GM21786 (cell line): ENCODE data around the gene KRTAP4-6.
"Not testable (repeated sequence)": the region's sequence is repeated elsewhere in the genome, so short reads cannot be mapped to it uniquely, and the experiment has no call there.

Source experiments
- ATAC-seq: cut with Tn5 transposase; IDR thresholded peaks from one replicate; pipeline ENCODE4 v1.9.1; 2021; ENCODE audit not compliant: unreplicated experiment

KRTAP4-6 gene

DNA sequence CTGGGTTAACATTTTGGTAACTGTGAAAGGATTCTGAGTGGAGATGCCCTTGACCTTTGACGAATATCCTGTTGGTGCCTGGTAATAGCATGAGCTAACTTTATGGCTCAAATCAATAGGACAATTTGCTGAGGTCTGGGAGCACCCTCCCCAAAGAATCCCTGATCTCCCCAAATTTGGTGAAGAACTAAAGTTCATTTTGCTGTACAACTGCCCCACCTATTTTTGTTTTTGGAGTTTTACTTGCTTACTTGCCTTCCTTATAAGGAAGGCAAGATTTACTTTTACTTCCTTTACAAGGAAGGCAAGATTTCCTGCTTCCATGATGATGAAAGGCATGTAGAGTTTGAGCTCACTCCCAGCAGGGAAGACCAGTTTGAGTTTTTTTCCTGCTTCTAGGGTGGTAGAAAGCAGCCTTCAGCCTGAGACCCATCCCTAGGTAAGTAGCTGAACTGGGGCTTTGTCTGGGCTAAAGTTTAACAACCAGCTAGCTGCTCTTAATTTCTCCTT is 32.3 kb downstream of the KRTAP4-6 start:
- no peak for ATAC-seq

DNA sequence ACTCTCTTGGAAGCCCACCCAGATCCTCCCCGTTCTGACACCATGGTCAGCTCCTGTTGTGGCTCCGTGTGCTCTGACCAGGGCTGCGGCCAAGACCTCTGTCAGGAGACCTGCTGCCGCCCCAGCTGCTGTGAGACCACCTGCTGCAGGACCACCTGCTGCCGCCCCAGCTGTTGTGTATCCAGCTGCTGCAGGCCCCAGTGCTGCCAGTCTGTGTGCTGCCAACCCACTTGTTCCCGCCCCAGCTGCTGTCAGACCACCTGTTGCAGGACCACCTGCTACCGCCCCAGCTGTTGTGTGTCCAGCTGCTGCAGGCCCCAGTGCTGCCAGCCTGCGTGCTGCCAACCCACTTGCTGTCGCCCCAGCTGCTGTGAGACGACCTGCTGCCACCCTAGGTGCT is 35.0 kb downstream of the KRTAP4-6 start, which contains the start of gene KRTAP4-9:
Gene KRTAP4-9 (plus strand): TSS at position 43 of the 400 bp plus-strand sequence. CDS start 0 bp downstream, at position 43.
- ATAC-seq = not testable (repeated sequence)

DNA sequence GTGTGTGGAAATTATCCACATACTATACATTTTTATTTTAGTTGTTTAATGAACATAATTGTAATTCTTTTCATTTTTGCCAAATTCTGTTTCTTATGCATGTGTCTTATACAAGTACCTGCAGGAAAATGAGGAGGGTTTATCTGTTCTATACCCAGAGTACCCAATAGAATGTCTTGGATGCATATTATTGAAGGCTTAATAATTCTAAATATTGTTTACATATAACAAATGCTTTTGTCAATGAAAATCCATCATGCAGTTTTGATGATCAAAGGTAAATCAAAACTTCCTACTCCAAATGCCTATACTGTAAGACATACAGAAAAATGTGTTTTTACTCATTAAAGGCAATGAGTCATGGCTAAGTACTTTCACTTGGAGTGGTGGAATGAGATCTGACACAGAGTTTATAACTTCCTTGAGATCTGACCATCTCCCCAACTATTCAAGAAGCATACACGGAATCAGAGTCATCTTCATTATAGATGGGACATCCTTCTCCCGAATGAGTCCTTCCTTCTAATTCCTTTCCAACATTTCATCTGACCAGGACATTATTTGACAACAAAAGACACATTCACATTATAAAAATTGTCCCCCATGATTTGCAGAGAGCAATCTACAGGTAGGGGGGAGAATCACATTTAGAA is 35.8 kb downstream of the KRTAP4-6 start:
- ATAC-seq = not testable (repeated sequence)

GRCh38 chr17:41103896-41104295 is 36.4 kb downstream of the KRTAP4-6 start:
- ATAC-seq = no peak

DNA sequence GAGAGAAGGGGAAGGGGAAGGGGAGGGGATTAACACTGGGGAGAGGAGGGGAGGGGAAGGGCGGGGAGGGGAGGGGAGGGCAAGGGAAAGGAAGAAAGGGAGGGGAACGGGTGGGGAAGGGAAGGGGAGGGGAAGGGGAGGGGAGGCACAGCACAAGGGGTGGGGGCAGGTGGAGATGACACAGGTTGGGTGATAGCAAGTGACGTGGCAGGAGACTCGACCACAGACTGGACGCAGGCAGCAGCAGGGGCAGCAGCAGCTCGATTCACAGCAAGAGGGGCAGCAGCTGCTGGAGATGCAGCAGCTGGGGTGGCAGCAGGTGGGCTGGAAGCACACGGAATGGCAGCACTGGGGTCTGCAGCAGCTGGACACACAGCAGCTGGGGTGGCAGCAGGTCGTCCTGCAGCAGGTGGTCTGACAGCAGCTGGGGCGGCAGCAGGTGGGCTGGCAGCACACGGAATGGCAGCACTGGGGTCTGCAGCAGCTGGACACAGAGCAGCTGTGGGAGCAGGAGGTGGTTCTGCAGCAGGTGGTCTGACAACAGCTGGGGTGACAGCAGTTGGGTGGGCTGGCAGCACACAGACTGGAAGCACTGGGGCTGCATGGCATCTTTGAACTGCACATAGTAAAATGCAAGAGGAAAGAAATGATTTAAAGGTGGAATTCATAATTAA is 38.6 kb downstream of the KRTAP4-6 start, which contains the start of gene KRTAP4-16:
Gene KRTAP4-16 (minus strand): TSS at position 624 of the 674 bp plus-strand sequence. CDS start 0 bp downstream, at position 624.
- no peak for ATAC-seq

DNA sequence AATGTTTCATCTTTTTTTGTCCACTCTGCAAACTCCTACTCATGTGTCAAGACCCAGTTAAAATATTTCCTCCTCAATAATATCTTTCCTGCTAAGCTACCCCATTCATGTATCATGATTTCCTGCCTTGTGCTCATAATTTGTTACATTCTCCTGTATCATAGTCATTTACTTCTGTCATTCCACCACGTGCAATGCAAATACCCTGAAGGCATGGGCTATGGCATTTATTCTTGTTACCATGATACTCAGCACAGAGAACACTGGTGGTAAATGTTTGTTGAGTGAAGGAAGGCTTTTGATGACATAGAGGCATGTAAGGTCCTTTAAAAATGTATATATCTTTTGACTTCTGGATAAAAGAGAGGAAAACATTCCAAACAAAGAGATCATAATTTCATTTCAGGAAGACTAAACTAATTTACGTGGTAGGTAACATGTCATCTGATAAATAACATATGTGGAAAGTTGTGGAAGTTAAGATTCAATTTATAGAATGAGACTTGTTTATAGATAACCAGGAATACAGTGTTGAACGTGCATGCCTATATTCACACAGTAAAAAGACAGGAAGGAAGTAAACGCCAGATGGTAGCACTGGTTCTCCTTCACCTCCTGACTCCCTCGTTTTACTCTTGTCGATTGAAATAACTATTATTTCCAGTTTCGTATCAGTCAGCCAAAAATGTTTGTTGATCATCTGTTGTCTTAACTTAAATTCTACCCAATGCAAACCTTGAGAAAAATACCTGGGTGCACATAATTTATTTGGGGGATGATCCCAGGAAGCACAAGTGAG is 40.5 kb downstream of the KRTAP4-6 start:
- not testable (repeated sequence) for ATAC-seq

DNA sequence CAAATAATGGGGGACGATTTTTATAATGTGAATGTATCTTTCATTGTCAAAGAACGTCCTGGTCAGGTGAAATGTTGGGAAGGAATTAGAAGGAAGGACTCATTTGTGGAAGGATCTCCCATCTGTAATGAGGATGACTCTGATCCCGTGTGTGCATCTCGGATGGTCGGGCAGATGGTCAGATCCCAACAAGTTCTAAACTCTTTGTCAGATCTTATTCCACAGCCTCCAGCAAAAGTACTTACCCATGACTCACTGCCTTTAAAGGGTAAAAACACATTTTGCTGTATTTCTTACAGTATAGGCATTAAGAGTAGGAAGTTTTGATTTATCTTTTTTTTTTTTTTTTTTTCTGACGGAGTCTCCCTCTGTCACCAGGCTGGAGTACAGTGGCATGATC is 41.9 kb downstream of the KRTAP4-6 start:
- ATAC-seq = no peak

- no peak for ATAC-seq
Measured at GRCh38 chr17:41098042-41098441, 42.3 kb downstream of the KRTAP4-6 start, which contains the start of gene KRTAP4-8. TSS of gene KRTAP4-8 (minus strand) at chr17:41098142. CDS start at chr17:41098084, 58 bp downstream.

DNA sequence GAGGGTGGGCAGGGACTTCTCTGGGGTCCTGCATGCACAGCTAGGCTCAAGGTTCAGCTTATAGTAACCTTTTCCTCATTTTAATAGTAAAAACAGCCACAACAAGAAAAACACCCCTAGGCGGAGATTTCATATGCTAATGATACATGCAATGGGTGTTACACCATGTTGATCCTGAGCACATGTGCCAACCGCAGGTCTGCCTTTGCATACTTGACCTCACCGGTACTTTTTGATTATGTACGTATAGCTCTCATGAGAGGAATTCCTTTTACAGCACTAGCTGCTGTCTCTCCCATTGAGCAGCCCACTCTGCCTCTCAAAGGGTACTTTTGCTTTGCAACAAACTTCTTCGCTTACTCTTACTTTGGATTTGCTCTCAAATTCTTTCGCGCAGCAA is 44.3 kb downstream of the KRTAP4-6 start:
- ATAC-seq = no peak
